Islet of Langerhans (tissue), 1 donor: Measurements from ENCODE around the gene LDLRAD3.
"Not testable (repeated sequence)": the region's sequence is repeated elsewhere in the genome, so short reads cannot be mapped to it uniquely, and the experiment has no call there.

ENCODE experiments used
- FAIRE-seq: peaks from one replicate; lab custom pipeline; 2011; peaks lifted over from hg19 to GRCh38; lab: Jason Lieb, UNC

Gene LDLRAD3

GRCh38 chr11:35995681-35996271 lies 51.9 kb downstream of the LDLRAD3 start:
- no peak for FAIRE-seq

- FAIRE-seq = no peak
Observed at GRCh38 chr11:35997902-35998520, 54.1 kb downstream of the LDLRAD3 start.

- no peak for FAIRE-seq
Observed at GRCh38 chr11:35998634-35999033, 54.8 kb downstream of the LDLRAD3 start.

- FAIRE-seq = no peak
Observed at GRCh38 chr11:36000616-36001190, 56.8 kb downstream of the LDLRAD3 start.

GRCh38 chr11:36002196-36002595 lies 58.3 kb downstream of the LDLRAD3 start:
- FAIRE-seq = no peak

- no peak for FAIRE-seq
Observed at GRCh38 chr11:36002796-36003195, 58.9 kb downstream of the LDLRAD3 start.

GRCh38 chr11:36006556-36006955 lies 62.7 kb downstream of the LDLRAD3 start:
- FAIRE-seq = no peak

- FAIRE-seq = no peak
Observed at GRCh38 chr11:36007127-36007655, 63.3 kb downstream of the LDLRAD3 start.

GRCh38 chr11:36008584-36008983 lies 64.7 kb downstream of the LDLRAD3 start:
- no peak for FAIRE-seq

- peak; percentile 96 for FAIRE-seq
Observed at GRCh38 chr11:36009473-36009872, 65.6 kb downstream of the LDLRAD3 start.

GRCh38 chr11:36010010-36010740 lies 66.3 kb downstream of the LDLRAD3 start:
- no peak for FAIRE-seq

GRCh38 chr11:36011574-36011973 lies 67.7 kb downstream of the LDLRAD3 start:
- no peak for FAIRE-seq

GRCh38 chr11:36012455-36012854 lies 68.6 kb downstream of the LDLRAD3 start:
- no peak for FAIRE-seq

- FAIRE-seq = no peak
Observed at GRCh38 chr11:36012979-36013378, 69.1 kb downstream of the LDLRAD3 start.

- FAIRE-seq = not testable (repeated sequence)
Observed at GRCh38 chr11:36013446-36013845, 69.6 kb downstream of the LDLRAD3 start.

GRCh38 chr11:36013950-36014897 lies 70.4 kb downstream of the LDLRAD3 start:
- no peak for FAIRE-seq

GRCh38 chr11:36014898-36015665 lies 71.2 kb downstream of the LDLRAD3 start:
- FAIRE-seq = no peak

GRCh38 chr11:36015799-36016198 lies 71.9 kb downstream of the LDLRAD3 start:
- no peak for FAIRE-seq

- no peak for FAIRE-seq
Observed at GRCh38 chr11:36016263-36016662, 72.4 kb downstream of the LDLRAD3 start.

GRCh38 chr11:36016709-36017108 lies 72.8 kb downstream of the LDLRAD3 start:
- FAIRE-seq = no peak

GRCh38 chr11:36019005-36019596 lies 75.2 kb downstream of the LDLRAD3 start:
- no peak for FAIRE-seq
